Small intestine (tissue), 7 donors: ENCODE measurements around the gene ACTR8. TPM values are rescaled to one million over a fixed set of nuclear protein-coding genes. Genes with fewer than 3 reads are reported as not detected.

ENCODE experiments used
- DNase-seq, 2 donors: peaks; one replicate each; pipeline versions ENCODE4 v3.0.0 to v3.0.0-alpha.2; 2013
- FAIRE-seq: peaks from 2 replicates; lab custom pipeline; 2012; peaks lifted over from hg19 to GRCh38; lab: Jason Lieb, UNC
- H3K27ac ChIP-seq, 3 donors: one replicate each; pipeline ENCODE4 v1.5.1; 2013; ENCODE audit warnings: low read length in 2 of 3, mild to moderate bottlenecking in 2 of 3, control low read depth in 1 of 3, inconsistent platforms in 1 of 3, low read depth in 1 of 3, moderate library complexity in 1 of 3
- H3K27me3 ChIP-seq, 3 donors: one replicate each; pipeline ENCODE4 v1.6.1; 2013; ENCODE audit warnings: low read length in 3 of 3, inconsistent platforms in 1 of 3; ENCODE audit not compliant: control insufficient read depth in 3 of 3, insufficient read depth in 3 of 3
- H3K36me3 ChIP-seq, 3 donors: one replicate each; pipeline ENCODE4 v1.6.1; 2013; ENCODE audit warnings: low read length in 3 of 3, inconsistent platforms in 1 of 3, low read depth in 1 of 3, mild to moderate bottlenecking in 1 of 3, moderate library complexity in 1 of 3; ENCODE audit not compliant: control insufficient read depth in 3 of 3, insufficient read depth in 2 of 3
- H3K4me1 ChIP-seq, 3 donors: one replicate each; pipeline ENCODE4 v1.6.1; 2013; ENCODE audit warnings: low read length in 2 of 3, inconsistent platforms in 1 of 3, low read depth in 1 of 3, mild to moderate bottlenecking in 1 of 3, moderate library complexity in 1 of 3; ENCODE audit not compliant: control insufficient read depth in 3 of 3, insufficient read depth in 2 of 3
- H3K4me3 ChIP-seq, 3 donors: one replicate each; pipeline ENCODE4 v1.5.1; 2013; ENCODE audit warnings: low read length in 3 of 3, control low read depth in 1 of 3, inconsistent platforms in 1 of 3, low read depth in 1 of 3, mild to moderate bottlenecking in 1 of 3, moderate library complexity in 1 of 3
- H3K9me3 ChIP-seq, 2 donors: one replicate each; pipeline ENCODE4 v1.6.1; 2013; ENCODE audit warnings: low read depth in 1 of 2, low read length in 1 of 2; ENCODE audit not compliant: control insufficient read depth in 2 of 2, insufficient read depth in 1 of 2
- WGBS, 3 donors: extraction: QIAGEN DNeasy Blood & Tissue Kit; methylation state at CpG; one replicate each; pipeline ENCODE4 v1.1.7; 2013; 5-methylcytosine and 5-hydroxymethylcytosine counted together
- polyA plus RNA-seq, 4 donors: library from polyadenylated mRNA; stranded (reverse) in 3 of 4; unstranded in 1 of 4; fragments of 200-250 nt in 3 of 4; fragments of 120-200 nt in 1 of 4; gene quantifications; one replicate each; pipeline versions ENCODE4 v1.2.1 to v1.2.3, GENCODE V29; 2013
- donor health status: healthy with polysubstance abuse.
- donor health status: control.
- donor health status: control.
- donor health status: Bipolar disorder and iron deficiency.
- donor health status: healthy.

Gene ACTR8
- polyA plus RNA-seq, 4 donors, result 6.2 to 27.0 (median 8.2) TPM

DNA sequence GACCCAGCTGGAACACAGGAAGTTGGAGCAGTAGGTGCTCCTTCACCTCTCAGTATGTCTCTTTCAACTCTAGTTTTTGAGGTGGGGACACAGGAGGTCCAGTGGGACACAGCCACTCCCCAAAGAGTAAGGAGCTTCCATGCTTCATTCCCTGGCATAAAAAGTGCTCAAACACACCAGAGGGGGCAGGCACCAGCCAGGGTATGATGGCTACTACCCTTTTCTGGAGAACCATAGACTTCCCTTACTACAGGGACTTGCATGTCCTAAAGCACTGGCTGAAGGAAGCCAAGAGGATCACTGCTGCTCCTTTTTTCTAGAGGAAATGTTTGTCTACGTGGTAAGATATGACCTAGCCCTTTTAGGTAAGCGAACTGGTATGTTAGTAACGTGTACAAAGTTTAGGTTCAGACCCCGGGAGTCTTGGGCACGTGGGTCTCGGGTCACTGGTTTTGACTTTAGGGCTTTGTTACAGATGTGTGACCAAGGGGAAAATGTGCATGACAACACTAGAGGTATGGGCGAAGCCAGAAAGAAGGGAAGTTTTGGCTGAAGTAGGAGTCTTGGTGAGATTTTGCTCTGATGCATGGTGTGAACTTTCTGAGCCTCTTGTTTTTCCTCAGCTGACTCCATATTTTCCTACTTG lies 23.7 kb downstream of the ACTR8 start:
- Histone ChIP-seq H3K4me3 (no peak overlapping the region), H3K36me3 (peaks cover 6 to 35% (median 7%) of the 10 kb centered on the region in 3 donors), H3K27me3 (no peaks in the 10 kb centered on the region), H3K27ac (no peak overlapping the region), H3K4me1 (no peaks in the 10 kb centered on the region), H3K9me3 (no peaks in the 10 kb centered on the region)
- no peak for FAIRE-seq
- 84 to 86% (median 85%) methylated on average over 7 of the region's 7 CpGs for WGBS, 3 donors
- no peak for DNase-seq

DNA sequence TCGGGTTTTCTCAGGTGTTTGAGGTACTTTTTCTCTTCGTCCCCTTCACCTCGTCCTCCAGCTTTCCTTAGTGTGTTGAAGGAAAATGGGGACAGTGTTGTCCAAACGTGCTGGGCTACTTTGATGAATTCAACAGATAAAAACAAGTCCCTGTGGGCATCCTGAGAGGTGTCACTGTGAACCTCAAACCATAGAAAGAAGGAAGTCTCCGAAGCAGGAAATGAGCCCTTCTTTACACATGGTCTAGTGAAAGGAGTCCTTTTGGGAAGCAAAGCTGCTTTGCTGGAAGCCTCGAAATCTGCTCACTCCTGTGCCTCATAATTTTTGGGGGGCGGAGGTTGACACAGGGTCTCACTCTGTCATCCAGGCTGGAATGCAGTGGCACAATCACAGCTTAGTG lies 25.0 kb downstream of the ACTR8 start:
- Histone ChIP-seq H3K9me3 (no peaks in the 10 kb centered on the region), H3K27me3 (no peaks in the 10 kb centered on the region), H3K4me1 (no peaks in the 10 kb centered on the region), H3K27ac (no peak overlapping the region), H3K36me3 (peaks cover 4 to 33% (median 6%) of the 10 kb centered on the region in 3 donors), H3K4me3 (no peak overlapping the region)
- DNase-seq, result no peak
- no peak for FAIRE-seq
- WGBS, 3 donors, result 64 to 73% (median 72%) methylated on average over 7 of the region's 7 CpGs

DNA sequence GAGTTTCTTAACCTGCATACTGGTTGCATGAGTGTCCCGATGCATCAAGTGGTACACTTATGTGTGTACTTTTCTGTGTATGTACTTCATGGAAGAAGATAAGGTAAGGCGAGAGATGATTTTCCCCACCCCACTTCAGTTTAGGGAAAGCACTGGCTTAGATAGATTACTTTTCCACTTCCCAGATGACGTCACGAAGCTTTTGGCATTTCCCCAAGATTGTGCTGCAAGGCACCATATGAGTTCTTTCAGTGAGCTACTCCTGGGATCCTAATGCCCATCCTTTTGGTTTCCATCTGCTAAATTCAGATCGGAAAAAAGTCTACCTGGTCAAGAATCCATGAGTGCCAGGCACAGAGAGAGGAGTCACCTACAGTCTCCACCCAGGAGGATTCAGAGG lies 31.1 kb downstream of the ACTR8 start:
- FAIRE-seq, result no peak
- peaks cover 0 to 8% (median 0%) of the 10 kb centered on the region in 3 donors for H3K4me1 ChIP-seq
- H3K27me3 ChIP-seq, result peaks cover 0 to 3% (median 0%) of the 10 kb centered on the region in 3 donors
- WGBS, 3 donors, result 55 to 68% (median 67%) methylated on average over 5 of the region's 5 CpGs
- no peaks in the 10 kb centered on the region for H3K9me3 ChIP-seq
- H3K27ac ChIP-seq, result no peak overlapping the region
- H3K4me3 ChIP-seq, result no peak overlapping the region
- DNase-seq, result no peak
- H3K36me3 ChIP-seq, result peaks cover 0 to 8% (median 0%) of the 10 kb centered on the region in 3 donors

DNA sequence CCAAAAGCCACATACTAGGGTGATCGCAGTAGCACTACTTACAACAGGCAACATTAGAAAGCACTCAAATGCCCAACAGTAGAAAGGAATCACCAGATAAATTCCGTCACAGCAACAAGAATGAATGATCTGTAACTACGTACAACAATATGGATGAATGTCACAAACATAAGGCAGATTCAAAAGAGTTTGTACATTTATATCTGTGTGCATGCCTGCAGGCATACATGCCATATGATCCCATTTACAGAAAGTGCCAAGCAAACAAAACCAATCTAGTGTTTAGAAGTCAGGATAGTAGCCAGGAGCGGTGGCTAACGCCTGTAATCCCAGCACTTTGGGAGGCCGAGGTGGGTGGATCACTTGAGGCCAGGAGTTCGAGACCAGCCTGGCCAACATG lies 32.0 kb downstream of the ACTR8 start:
- no peak overlapping the region for H3K4me3 ChIP-seq
- no peaks in the 10 kb centered on the region for H3K9me3 ChIP-seq
- DNase-seq, result no peak
- no peak for FAIRE-seq
- peaks cover 2 to 14% (median 5%) of the 10 kb centered on the region in 3 donors for H3K4me1 ChIP-seq
- H3K27me3 ChIP-seq, result peaks cover 0 to 3% (median 0%) of the 10 kb centered on the region in 3 donors
- peaks cover 0 to 4% (median 0%) of the 10 kb centered on the region in 3 donors for H3K36me3 ChIP-seq
- H3K27ac ChIP-seq, result no peak overlapping the region
- 95 to 97% (median 96%) methylated on average over 7 of the region's 7 CpGs for WGBS, 3 donors

DNA sequence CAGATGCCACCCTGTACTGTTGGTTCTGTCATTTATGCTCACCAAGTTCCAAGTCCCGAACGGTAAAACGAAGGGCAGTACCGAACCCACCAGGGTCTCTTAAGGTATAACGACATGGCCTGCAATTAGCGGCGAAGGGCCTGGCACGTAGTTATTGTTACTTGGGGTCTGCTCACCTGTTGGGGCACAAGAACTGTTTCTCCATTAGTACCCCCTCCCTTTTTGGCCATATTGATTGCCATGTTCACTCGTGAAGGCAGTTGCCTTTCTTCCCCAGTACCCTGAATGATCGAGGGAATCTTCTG lies 35.1 kb downstream of the ACTR8 start:
- Histone ChIP-seq H3K27me3 (peaks cover 0 to 3% (median 0%) of the 10 kb centered on the region in 3 donors), H3K36me3 (peaks cover 0 to 2% (median 0%) of the 10 kb centered on the region in 3 donors), H3K9me3 (no peaks in the 10 kb centered on the region), H3K4me3 (peak overlapping the region in 2 of 3 donors; percentile 56 to 72), H3K4me1 (peaks cover 2 to 41% (median 6%) of the 10 kb centered on the region in 3 donors), H3K27ac (peak overlapping the region in 1 of 3 donors; percentile 25)
- FAIRE-seq, result no peak
- DNase-seq, result peak in 1 of 2 donors; percentile 11
- WGBS, 3 donors, result 26 to 57% (median 33%) methylated on average over 10 of the region's 10 CpGs

DNA sequence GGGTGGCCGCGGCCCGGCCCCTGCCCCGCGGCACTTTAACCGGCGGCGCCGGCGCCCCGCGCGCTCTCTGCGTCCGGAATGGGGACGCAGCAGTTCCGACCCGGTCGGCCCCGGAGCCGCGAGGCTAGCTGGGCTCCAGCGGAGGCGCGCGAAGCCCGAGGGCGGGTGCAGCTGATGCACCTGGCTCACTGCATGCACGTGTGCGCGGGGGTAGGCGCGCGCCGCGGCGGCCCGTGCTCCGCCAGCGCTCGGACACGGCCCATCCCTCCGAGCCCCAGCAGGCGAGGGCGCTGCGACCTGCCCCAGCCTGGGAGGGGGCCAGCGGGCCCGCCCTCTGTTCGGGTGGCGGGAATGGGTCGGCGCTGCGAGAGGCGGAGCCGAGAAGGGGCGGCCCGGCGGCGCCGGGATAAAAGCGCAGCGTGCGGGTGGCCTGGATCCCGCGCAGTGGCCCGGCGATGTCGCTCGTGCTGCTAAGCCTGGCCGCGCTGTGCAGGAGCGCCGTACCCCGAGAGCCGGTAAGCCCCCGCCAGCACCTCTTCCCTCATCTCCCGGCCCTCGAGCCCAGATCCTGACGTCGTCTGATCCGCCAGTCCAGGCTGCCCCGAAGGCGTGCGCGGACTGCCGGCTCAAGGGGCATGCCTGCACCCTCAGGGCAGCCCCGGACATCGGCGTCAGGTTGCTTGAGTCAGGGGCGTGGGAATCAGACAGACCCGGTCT lies 35.7 kb downstream of the ACTR8 start, which contains the start of the genes CHDH and IL17RB:
CHDH (minus strand) TSS at position 286 of the 717 bp plus-strand sequence. CDS start 22,411 bp downstream, outside the sequence.
IL17RB (plus strand) TSS at position 435 of the 717 bp plus-strand sequence; CDS start at position 456, 21 bp downstream.
- peaks cover 2 to 46% (median 6%) of the 10 kb centered on the region in 3 donors for H3K4me1 ChIP-seq
- peaks cover 0 to 3% (median 0%) of the 10 kb centered on the region in 3 donors for H3K27me3 ChIP-seq
- no peaks in the 10 kb centered on the region for H3K9me3 ChIP-seq
- FAIRE-seq (no peak), DNase-seq (peak; percentile 80 to 87)
- H3K27ac ChIP-seq, result peak within 1 kb of the TSS; percentile 57 to 93 (median 86)
- H3K4me3 ChIP-seq, result peak within 1 kb of the TSS; percentile 46 to 72 (median 56)
- H3K36me3 ChIP-seq, result peaks cover 0 to 2% (median 0%) of the 10 kb centered on the region in 3 donors
- WGBS, 3 donors, result 2 to 3% (median 3%) methylated on average over 54 to 91 of the region's 91 CpGs

DNA sequence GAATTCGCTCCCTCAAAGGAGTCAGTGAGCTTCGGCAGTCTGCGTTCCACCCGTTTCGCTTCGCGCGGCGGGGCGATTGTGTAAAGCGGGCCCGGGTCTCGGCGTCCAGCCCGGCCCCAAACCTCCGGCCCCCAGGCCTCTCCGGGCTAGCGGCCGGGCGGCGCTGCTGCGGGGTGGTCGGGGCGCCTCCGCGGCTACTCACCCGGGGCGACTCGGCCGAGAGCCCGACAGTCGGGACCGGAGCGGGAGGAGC lies 36.1 kb downstream of the ACTR8 start:
- H3K27ac ChIP-seq, result peak overlapping the region in 2 of 3 donors; percentile 86 to 93
- H3K36me3 ChIP-seq, result peaks cover 0 to 2% (median 0%) of the 10 kb centered on the region in 3 donors
- 1 to 2% (median 1%) methylated on average over 33 to 34 of the region's 34 CpGs for WGBS, 3 donors
- no peak for FAIRE-seq
- H3K27me3 ChIP-seq, result peaks cover 0 to 3% (median 0%) of the 10 kb centered on the region in 3 donors
- H3K9me3 ChIP-seq, result no peaks in the 10 kb centered on the region
- no peak for DNase-seq
- H3K4me3 ChIP-seq, result peak overlapping the region; percentile 46 to 72 (median 56)
- peaks cover 2 to 49% (median 6%) of the 10 kb centered on the region in 3 donors for H3K4me1 ChIP-seq

DNA sequence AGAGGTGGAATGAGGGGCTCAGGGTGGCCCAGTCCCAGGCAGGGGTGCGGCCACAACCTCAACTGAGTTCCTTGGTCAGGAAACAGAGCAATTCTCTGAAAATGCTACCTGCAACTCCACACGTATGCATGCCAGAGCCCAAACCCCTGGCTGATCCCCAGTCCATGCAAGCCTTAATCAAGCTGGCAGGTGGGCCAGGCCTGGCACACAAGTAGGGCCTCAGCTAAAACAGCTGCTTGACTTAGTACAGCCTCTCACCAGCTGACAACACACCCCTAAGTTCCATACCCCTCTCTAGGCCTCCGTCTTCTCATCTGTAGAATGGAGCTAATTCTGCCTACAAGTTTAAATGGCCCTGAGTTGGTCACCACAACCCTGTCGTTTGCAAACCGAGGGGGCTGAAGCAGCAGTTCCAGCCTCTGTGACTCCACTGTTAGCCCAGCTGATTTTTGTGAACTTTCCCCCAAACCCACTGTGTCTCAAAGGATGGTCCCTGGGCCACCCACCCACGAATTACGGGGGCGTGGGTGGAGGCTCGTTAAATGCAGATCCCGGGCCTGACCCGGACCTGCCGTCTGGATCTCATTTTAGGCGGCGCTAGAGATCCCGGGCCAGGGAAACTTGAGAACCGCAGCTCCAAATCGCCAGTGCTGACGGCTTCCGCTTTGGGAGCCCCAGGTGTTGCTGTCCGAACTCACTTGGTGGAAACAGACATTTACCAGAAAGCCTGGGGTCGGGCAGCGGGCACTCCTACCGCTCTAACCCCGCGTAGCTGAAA lies 36.7 kb downstream of the ACTR8 start:
- FAIRE-seq, result no peak
- Histone ChIP-seq H3K4me3 (peak overlapping the region; percentile 46 to 72 (median 56)), H3K9me3 (no peaks in the 10 kb centered on the region), H3K4me1 (peaks cover 2 to 49% (median 6%) of the 10 kb centered on the region in 3 donors), H3K27ac (peak overlapping the region; percentile 57 to 93 (median 86)), H3K27me3 (peaks cover 0 to 3% (median 0%) of the 10 kb centered on the region in 3 donors), H3K36me3 (peaks cover 0 to 3% (median 0%) of the 10 kb centered on the region in 3 donors)
- WGBS, 3 donors, result 6 to 13% (median 10%) methylated on average over 25 of the region's 25 CpGs
- DNase-seq, result peak; percentile 52 to 69
